C4-2B (cell line): Measurements from ENCODE around the gene CCL14.

Experiments used
- ZFX ChIP-seq: fragments of 450-650 bp; IDR thresholded peaks from 2 replicates; pipeline ENCODE4 v1.6.1; 2017
- TF ChIP-seq, protein P1 (sequence below): fragments of 450-650 bp; conservative IDR thresholded peaks from 2 replicates; pipeline ENCODE4 v1.5.1; 2017; ENCODE audit warnings: mild to moderate bottlenecking

DNA sequence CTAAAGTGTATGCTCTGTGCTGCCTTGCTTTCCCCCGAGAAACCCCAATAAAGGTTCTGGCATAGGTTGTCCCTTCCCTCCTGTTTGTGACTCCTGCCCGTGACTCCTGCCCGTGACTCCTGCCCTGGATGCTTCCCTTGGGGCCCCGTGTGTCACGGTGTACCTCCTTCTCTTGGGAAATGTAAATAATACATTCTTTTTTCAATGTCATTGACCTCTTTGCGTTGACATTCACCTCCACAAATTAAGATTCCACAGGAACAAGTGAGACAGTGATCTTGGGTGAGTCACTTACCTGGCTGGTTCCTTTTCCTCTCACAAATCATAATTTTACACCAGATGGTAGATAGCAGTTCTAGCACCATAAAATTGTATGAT, 14.2 kb upstream of the CCL14 start:
- TF ChIP-seq, protein P1, sequence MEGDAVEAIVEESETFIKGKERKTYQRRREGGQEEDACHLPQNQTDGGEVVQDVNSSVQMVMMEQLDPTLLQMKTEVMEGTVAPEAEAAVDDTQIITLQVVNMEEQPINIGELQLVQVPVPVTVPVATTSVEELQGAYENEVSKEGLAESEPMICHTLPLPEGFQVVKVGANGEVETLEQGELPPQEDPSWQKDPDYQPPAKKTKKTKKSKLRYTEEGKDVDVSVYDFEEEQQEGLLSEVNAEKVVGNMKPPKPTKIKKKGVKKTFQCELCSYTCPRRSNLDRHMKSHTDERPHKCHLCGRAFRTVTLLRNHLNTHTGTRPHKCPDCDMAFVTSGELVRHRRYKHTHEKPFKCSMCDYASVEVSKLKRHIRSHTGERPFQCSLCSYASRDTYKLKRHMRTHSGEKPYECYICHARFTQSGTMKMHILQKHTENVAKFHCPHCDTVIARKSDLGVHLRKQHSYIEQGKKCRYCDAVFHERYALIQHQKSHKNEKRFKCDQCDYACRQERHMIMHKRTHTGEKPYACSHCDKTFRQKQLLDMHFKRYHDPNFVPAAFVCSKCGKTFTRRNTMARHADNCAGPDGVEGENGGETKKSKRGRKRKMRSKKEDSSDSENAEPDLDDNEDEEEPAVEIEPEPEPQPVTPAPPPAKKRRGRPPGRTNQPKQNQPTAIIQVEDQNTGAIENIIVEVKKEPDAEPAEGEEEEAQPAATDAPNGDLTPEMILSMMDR, result no peak
- no peak for TF ChIP-seq ZFX
